Trophoblast cell (in vitro differentiated cells and primary cell): ENCODE results near the gene GRID2IP.

ENCODE experiments used
- DNase-seq, 2 donors: peaks; one replicate each; pipeline ENCODE4 v3.0.0-alpha.2; 2016
- H2AFZ ChIP-seq: 2 replicates; pipeline ENCODE4 v1.6.1; 2013; ENCODE audit warnings: low read length, moderate library complexity, mild to moderate bottlenecking; ENCODE audit not compliant: insufficient read depth, poor library complexity
- H2AK5ac ChIP-seq: 2 replicates; pipeline ENCODE4 v1.6.1; 2013; ENCODE audit warnings: mild to moderate bottlenecking, low read length
- H2BK120ac ChIP-seq: 2 replicates; pipeline ENCODE4 v1.6.1; 2013; ENCODE audit warnings: low read length, mild to moderate bottlenecking, moderate library complexity; ENCODE audit not compliant: insufficient read depth, poor library complexity
- H2BK12ac ChIP-seq: 2 replicates; pipeline ENCODE4 v1.6.1; 2013; ENCODE audit warnings: mild to moderate bottlenecking, low read length, moderate library complexity
- H2BK5ac ChIP-seq: 2 replicates; pipeline ENCODE4 v1.6.1; 2013; ENCODE audit warnings: low read length, low read depth, moderate library complexity, mild to moderate bottlenecking; ENCODE audit not compliant: poor library complexity
- H3K14ac ChIP-seq: 2 replicates; pipeline ENCODE4 v1.6.1; 2013; ENCODE audit warnings: mild to moderate bottlenecking, low read length
- H3K18ac ChIP-seq: 2 replicates; pipeline ENCODE4 v1.6.1; 2013; ENCODE audit warnings: mild to moderate bottlenecking, low read length
- H3K23ac ChIP-seq: 2 replicates; pipeline ENCODE4 v1.6.1; 2013; ENCODE audit warnings: low read length
- H3K27ac ChIP-seq: 2 replicates; pipeline ENCODE4 v1.5.1; 2013; ENCODE audit warnings: low read depth, mild to moderate bottlenecking, inconsistent platforms, low read length, moderate library complexity
- H3K27me3 ChIP-seq: 2 replicates; pipeline ENCODE4 v1.6.1; 2013; ENCODE audit warnings: inconsistent platforms, mild to moderate bottlenecking, low read length, moderate library complexity; ENCODE audit not compliant: insufficient read depth
- H3K36me3 ChIP-seq, 2 experiments: 1 replicate in 1 of 2; 2 replicates in 1 of 2; pipeline ENCODE4 v1.6.1; 2013; ENCODE audit warnings: low read length in 2 of 2, mild to moderate bottlenecking in 2 of 2, moderate library complexity in 1 of 2; ENCODE audit not compliant: insufficient read depth in 2 of 2, control insufficient read depth in 1 of 2
- H3K4ac ChIP-seq: 2 replicates; pipeline ENCODE4 v1.6.1; 2013; ENCODE audit warnings: low read depth, mild to moderate bottlenecking, low read length, moderate library complexity
- H3K4me1 ChIP-seq, 2 experiments: 1 replicate in 1 of 2; 2 replicates in 1 of 2; pipeline ENCODE4 v1.6.1; 2013; ENCODE audit warnings: low read length in 2 of 2, mild to moderate bottlenecking in 2 of 2, moderate library complexity in 1 of 2; ENCODE audit not compliant: insufficient read depth in 2 of 2, control insufficient read depth in 1 of 2
- H3K4me2 ChIP-seq: 2 replicates; pipeline ENCODE4 v1.6.1; 2013; ENCODE audit warnings: inconsistent platforms, mild to moderate bottlenecking, low read length, moderate library complexity
- H3K4me3 ChIP-seq: 2 replicates; pipeline ENCODE4 v1.5.1; 2013; ENCODE audit warnings: mild to moderate bottlenecking, low read depth, low read length, inconsistent platforms
- H3K79me1 ChIP-seq: one replicate; pipeline ENCODE4 v1.6.1; 2013; ENCODE audit warnings: low read length
- H3K79me2 ChIP-seq: 2 replicates; pipeline ENCODE4 v1.6.1; 2013; ENCODE audit warnings: low read length, mild to moderate bottlenecking; ENCODE audit not compliant: control insufficient read depth, insufficient read depth, poor library complexity
- H3K9ac ChIP-seq: 2 replicates; pipeline ENCODE4 v1.6.1; 2013; ENCODE audit warnings: mild to moderate bottlenecking, low read length
- H3K9me3 ChIP-seq: 2 replicates; pipeline ENCODE4 v1.6.1; 2013; ENCODE audit warnings: low read depth, mild to moderate bottlenecking, control low read depth, inconsistent platforms, low read length; ENCODE audit not compliant: insufficient read depth
- H4K12ac ChIP-seq: 2 replicates; pipeline ENCODE4 v1.6.1; 2013; ENCODE audit warnings: low read depth, mild to moderate bottlenecking, low read length, moderate library complexity
- H4K8ac ChIP-seq: 2 replicates; pipeline ENCODE4 v1.6.1; 2013; ENCODE audit warnings: low read depth, mild to moderate bottlenecking, low read length, moderate library complexity
- H4K91ac ChIP-seq: one replicate; pipeline ENCODE4 v1.6.1; 2013; ENCODE audit warnings: low read depth, mild to moderate bottlenecking, low read length, moderate library complexity
- WGBS: extraction: QIAGEN DNeasy Blood & Tissue Kit; methylation state at CpG from one replicate; pipeline ENCODE4 v1.1.7; 2013; ENCODE audit warnings: missing lambda C conversion rate; ENCODE audit not compliant: insufficient read length, insufficient coverage; ENCODE audit errors: extremely low coverage; 5-methylcytosine and 5-hydroxymethylcytosine counted together

Gene GRID2IP

DNA sequence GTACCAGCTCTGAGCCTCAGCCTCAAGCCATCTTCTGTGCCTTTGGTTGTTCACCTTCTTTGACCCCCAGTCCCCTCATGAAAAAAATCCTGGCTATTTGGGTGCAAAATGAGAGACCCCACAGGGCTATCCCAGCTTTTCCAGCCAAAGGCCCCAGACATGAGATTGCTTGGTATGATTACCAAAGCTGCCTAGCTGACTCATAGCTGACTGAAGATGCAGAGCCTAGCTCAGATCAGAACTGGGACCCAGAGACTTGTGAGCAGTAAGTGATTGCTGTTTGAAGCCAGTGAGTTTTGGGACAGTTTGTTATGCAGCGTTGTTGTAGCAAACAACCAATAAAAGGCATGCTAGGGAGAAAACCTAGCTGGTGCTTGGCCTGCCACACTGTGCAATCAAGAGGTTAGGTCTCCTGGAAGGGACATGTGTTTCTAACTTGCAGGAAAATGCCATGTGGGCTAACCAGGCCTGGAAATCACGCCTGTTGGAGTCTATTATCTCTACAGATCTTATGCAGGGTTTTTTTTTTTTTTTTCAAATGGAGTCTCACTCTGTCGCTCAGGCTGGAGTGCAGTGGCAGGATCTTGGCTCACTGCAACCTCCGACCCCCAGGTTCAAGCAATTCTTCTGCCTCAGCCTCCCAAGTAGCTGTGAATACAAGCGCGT lies 55.5 kb downstream of the GRID2IP start:
- Histone ChIP-seq H3K23ac (no peak overlapping the region), H4K12ac (no peak overlapping the region), H3K9me3 (no peaks in the 10 kb centered on the region), H2AK5ac (no peak overlapping the region), H3K4me3 (no peak overlapping the region), H3K79me1 (no peaks in the 10 kb centered on the region), H2BK120ac (no peak overlapping the region), H3K18ac (no peak overlapping the region), H4K8ac (no peak overlapping the region), H3K27me3 (no peaks in the 10 kb centered on the region), H3K4me1 (peaks cover 0 to 2% of the 10 kb centered on the region in 2 experiments), H3K9ac (no peak overlapping the region), H4K91ac (no peak overlapping the region), H2BK5ac (no peak overlapping the region), H3K36me3 (no peaks in the 10 kb centered on the region), H3K14ac (no peak overlapping the region), H3K79me2 (no peaks in the 10 kb centered on the region), H3K27ac (no peak overlapping the region), H3K4ac (no peak overlapping the region), H2AFZ (no peak overlapping the region), H3K4me2 (no peak overlapping the region), H2BK12ac (no peak overlapping the region)
- no peak for DNase-seq
- WGBS, result no CpG with 5 or more reads among the region's 6 CpGs

DNA sequence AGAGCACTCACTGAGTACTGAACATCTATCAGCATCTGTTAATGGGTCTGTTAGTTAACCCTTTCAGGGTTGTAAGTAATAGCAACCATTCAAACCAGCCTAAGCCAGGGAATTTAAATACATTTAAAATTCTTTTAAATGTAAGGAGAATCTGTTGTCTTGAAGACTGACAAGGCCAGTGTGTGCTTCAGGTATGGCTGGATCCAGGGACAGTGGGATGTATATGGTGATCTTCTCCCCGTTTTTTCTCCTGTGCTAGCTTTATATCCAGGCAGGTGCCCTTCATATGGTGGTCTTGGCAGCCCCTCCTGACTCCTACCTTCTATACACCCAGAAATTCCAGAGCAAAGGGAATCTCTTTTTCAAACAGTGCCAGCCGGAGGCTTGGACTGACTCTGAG lies 56.9 kb downstream of the GRID2IP start:
- Histone ChIP-seq H2BK120ac (no peak overlapping the region), H4K12ac (no peak overlapping the region), H3K79me2 (no peaks in the 10 kb centered on the region), H3K4ac (no peak overlapping the region), H3K4me2 (no peak overlapping the region), H3K9me3 (no peaks in the 10 kb centered on the region), H3K4me3 (no peak overlapping the region), H2AK5ac (no peak overlapping the region), H3K27ac (no peak overlapping the region), H2AFZ (no peak overlapping the region), H3K14ac (no peak overlapping the region), H3K27me3 (no peaks in the 10 kb centered on the region), H3K23ac (no peak overlapping the region), H3K9ac (no peak overlapping the region), H3K79me1 (no peaks in the 10 kb centered on the region), H4K91ac (no peak overlapping the region), H2BK5ac (no peak overlapping the region), H4K8ac (no peak overlapping the region), H3K36me3 (no peaks in the 10 kb centered on the region), H3K4me1 (peaks cover 0 to 2% of the 10 kb centered on the region in 2 experiments), H2BK12ac (no peak overlapping the region), H3K18ac (no peak overlapping the region)
- no peak for DNase-seq
- no CpG with 5 or more reads among the region's 2 CpGs for WGBS

DNA sequence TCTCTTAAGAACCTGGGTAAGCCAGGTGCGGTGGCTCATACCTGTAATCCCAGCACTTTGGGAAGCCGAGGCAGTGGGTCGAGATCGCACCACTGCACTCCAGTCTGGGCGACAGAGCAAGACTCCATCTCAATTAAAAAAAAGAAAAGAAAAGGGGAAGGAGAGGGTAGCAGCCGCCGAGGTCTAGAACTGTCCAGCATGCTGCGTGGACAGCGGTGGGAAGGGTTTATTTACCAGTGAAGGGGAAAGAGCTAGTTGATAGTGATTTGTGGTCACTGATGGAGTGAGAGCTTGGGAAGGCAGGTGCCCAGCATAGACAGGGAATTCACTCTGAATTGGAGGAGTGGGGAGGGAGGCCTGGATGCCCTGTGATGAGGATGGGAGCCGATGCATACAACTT lies 60.1 kb downstream of the GRID2IP start:
- Histone ChIP-seq H3K23ac (no peak overlapping the region), H3K79me1 (no peaks in the 10 kb centered on the region), H3K36me3 (no peaks in the 10 kb centered on the region), H3K9ac (no peak overlapping the region), H3K27me3 (no peaks in the 10 kb centered on the region), H3K4me1 (peaks cover 0 to 2% of the 10 kb centered on the region in 2 experiments), H3K14ac (no peak overlapping the region), H2AK5ac (no peak overlapping the region), H4K12ac (no peak overlapping the region), H4K8ac (no peak overlapping the region), H3K79me2 (no peaks in the 10 kb centered on the region), H3K4me2 (no peak overlapping the region), H2BK5ac (no peak overlapping the region), H3K9me3 (no peaks in the 10 kb centered on the region), H2AFZ (no peak overlapping the region), H3K4ac (no peak overlapping the region), H3K4me3 (no peak overlapping the region), H2BK12ac (no peak overlapping the region), H4K91ac (no peak overlapping the region), H3K18ac (no peak overlapping the region), H3K27ac (no peak overlapping the region), H2BK120ac (no peak overlapping the region)
- WGBS, result no CpG with 5 or more reads among the region's 10 CpGs
- DNase-seq, result no peak

DNA sequence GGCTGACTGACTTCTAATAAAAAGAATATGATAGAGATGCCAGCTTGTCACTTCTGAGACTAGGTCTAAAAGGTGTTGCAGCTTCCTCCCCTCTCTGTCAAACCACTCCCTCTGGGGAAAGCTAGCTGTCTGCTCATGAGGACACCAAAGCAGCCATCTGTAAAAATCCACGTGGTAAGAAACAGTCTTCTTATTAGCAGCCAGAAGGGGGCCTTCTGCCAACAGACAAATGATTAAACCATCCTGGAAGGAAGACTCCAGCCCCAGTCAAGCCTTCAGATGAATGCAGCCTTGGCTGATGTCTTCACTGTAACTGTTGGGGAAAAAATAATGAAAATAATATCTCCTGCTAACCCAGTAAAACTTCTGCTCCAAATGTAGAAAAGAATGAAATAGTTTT lies 61.6 kb downstream of the GRID2IP start:
- Histone ChIP-seq H2BK120ac (no peak overlapping the region), H3K23ac (no peak overlapping the region), H3K18ac (no peak overlapping the region), H3K9me3 (no peaks in the 10 kb centered on the region), H3K4ac (no peak overlapping the region), H2BK12ac (no peak overlapping the region), H3K9ac (no peak overlapping the region), H3K4me1 (peaks cover 2% of the 10 kb centered on the region in 2 experiments), H3K27ac (no peak overlapping the region), H3K4me2 (no peak overlapping the region), H3K14ac (no peak overlapping the region), H2BK5ac (no peak overlapping the region), H4K12ac (no peak overlapping the region), H3K79me1 (no peaks in the 10 kb centered on the region), H2AFZ (no peak overlapping the region), H3K4me3 (no peak overlapping the region), H3K27me3 (no peaks in the 10 kb centered on the region), H4K8ac (no peak overlapping the region), H3K79me2 (no peaks in the 10 kb centered on the region), H2AK5ac (no peak overlapping the region), H3K36me3 (no peaks in the 10 kb centered on the region), H4K91ac (no peak overlapping the region)
- no CpG with 5 or more reads among the region's 1 CpG for WGBS
- no peak for DNase-seq
